HG03039 (cell line): ENCODE data around the gene TMEM260.
"Not testable (repeated sequence)": the region's sequence is repeated elsewhere in the genome, so short reads cannot be mapped to it uniquely, and the experiment has no call there.

ENCODE experiments used
- ATAC-seq: cut with Tn5 transposase; IDR thresholded peaks from one replicate; pipeline ENCODE4 v1.9.1; 2021; ENCODE audit warnings: mild to moderate bottlenecking, moderate library complexity; ENCODE audit not compliant: unreplicated experiment

Gene TMEM260

GRCh38 chr14:56594428-56594827 lies 14.8 kb downstream of the TMEM260 start:
- ATAC-seq, result no peak

GRCh38 chr14:56598519-56598918 lies 18.9 kb downstream of the TMEM260 start:
- no peak for ATAC-seq

- ATAC-seq, result no peak
These were observed 24.1 kb downstream of the TMEM260 start for GRCh38 chr14:56603648-56604047.

GRCh38 chr14:56608689-56609088 lies 29.1 kb downstream of the TMEM260 start:
- no peak for ATAC-seq

- ATAC-seq, result not testable (repeated sequence)
These were observed 32.1 kb downstream of the TMEM260 start for GRCh38 chr14:56611663-56612062.

GRCh38 chr14:56617084-56617483 lies 37.5 kb downstream of the TMEM260 start:
- no peak for ATAC-seq

- ATAC-seq, result no peak
These were observed 51.1 kb downstream of the TMEM260 start for GRCh38 chr14:56630707-56631106.

- ATAC-seq, result no peak
These were observed 52.6 kb downstream of the TMEM260 start for GRCh38 chr14:56632195-56632594.

- no peak for ATAC-seq
These were observed 53.9 kb downstream of the TMEM260 start for GRCh38 chr14:56633544-56633943.

- no peak for ATAC-seq
These were observed 55.4 kb downstream of the TMEM260 start for GRCh38 chr14:56635041-56635440.

GRCh38 chr14:56647493-56647892 lies 67.9 kb downstream of the TMEM260 start:
- ATAC-seq, result no peak

- ATAC-seq, result no peak
These were observed 69.1 kb downstream of the TMEM260 start for GRCh38 chr14:56648508-56649301.

GRCh38 chr14:56649382-56649781 lies 69.8 kb downstream of the TMEM260 start:
- no peak for ATAC-seq

GRCh38 chr14:56650048-56650447 lies 70.5 kb downstream of the TMEM260 start:
- ATAC-seq, result no peak

GRCh38 chr14:56650979-56651378 lies 71.4 kb downstream of the TMEM260 start:
- no peak for ATAC-seq

- no peak for ATAC-seq
These were observed 78.0 kb downstream of the TMEM260 start for GRCh38 chr14:56657604-56658003.

GRCh38 chr14:56659378-56659777 lies 79.8 kb downstream of the TMEM260 start:
- ATAC-seq, result no peak

GRCh38 chr14:56659964-56660551 lies 80.5 kb downstream of the TMEM260 start:
- ATAC-seq, result no peak

GRCh38 chr14:56660677-56661389 lies 81.2 kb downstream of the TMEM260 start:
- no peak for ATAC-seq

GRCh38 chr14:56661478-56661877 lies 81.9 kb downstream of the TMEM260 start:
- no peak for ATAC-seq

- ATAC-seq, result no peak
These were observed 85.3 kb downstream of the TMEM260 start for GRCh38 chr14:56664811-56665421.
